A549 (cell line): ENCODE results near the gene FHIT.

Experiments
- BHLHE40 ChIP-seq: IDR thresholded peaks from 2 replicates; pipeline ENCODE4 v1.6.1; 2012; ENCODE audit warnings: low read depth, low read length, inconsistent platforms
- CEBPB ChIP-seq, 2 experiments: fragments of >200 bp in 1 of 2; sonication (Bioruptor Twin) in 1 of 2; formaldehyde crosslinking in 1 of 2; IDR thresholded peaks; 2 replicates each; pipeline ENCODE4 v1.6.1; 2012 to 2016
- ELK1 ChIP-seq: fragments of 150-350 bp; IDR thresholded peaks from 2 replicates; pipeline ENCODE4 v1.6.1; 2014; ENCODE audit warnings: low read depth, mild to moderate bottlenecking, low read length
- POLR2AphosphoS2 ChIP-seq: conservative IDR thresholded peaks from 2 replicates; pipeline ENCODE4 v1.6.1; 2012; ENCODE audit warnings: low read length, improper control_type of control experiment, inconsistent platforms
- REST ChIP-seq: fragments of 200-600 bp; sonication (generic); IDR thresholded peaks from 2 replicates; pipeline ENCODE4 v1.6.1; 2016; ENCODE audit warnings: antibody characterized with exemption, mild to moderate bottlenecking, moderate library complexity
- SMC3 ChIP-seq: fragments of >200 bp; sonication (Bioruptor Twin); formaldehyde crosslinking; IDR thresholded peaks from 3 replicates; pipeline ENCODE4 v1.6.1; 2018; ENCODE audit warnings: inconsistent platforms
- TF ChIP-seq, protein P1 (sequence below): fragments of >200 bp; sonication (Bioruptor Twin); formaldehyde crosslinking; IDR thresholded peaks from 3 replicates; pipeline ENCODE4 v1.5.1; 2016
- TF ChIP-seq, protein P2 (sequence below): IDR thresholded peaks from 2 replicates; pipeline ENCODE4 v1.6.1; 2012

DNA sequence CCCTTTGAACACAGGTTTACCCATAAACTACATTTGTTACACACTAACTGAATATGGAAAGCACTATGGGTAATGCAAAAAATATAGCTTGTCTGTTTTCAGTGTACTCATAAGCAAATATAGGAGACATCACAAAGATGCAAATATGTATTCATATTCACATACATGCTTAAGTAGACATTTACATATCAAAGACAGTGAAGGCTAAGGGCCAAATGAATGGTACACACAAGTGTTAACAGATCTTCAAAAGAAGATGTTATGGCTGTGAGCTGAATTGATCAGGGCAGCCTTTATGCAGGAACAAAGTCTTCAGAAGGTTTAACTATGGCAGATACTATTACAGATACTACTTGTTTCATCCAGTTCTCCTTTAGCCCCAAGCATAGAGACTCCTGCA is 384.1 kb downstream of the FHIT start:
- no peak for TF ChIP-seq POLR2AphosphoS2
- TF ChIP-seq SMC3, result no peak
- TF ChIP-seq, protein P1, sequence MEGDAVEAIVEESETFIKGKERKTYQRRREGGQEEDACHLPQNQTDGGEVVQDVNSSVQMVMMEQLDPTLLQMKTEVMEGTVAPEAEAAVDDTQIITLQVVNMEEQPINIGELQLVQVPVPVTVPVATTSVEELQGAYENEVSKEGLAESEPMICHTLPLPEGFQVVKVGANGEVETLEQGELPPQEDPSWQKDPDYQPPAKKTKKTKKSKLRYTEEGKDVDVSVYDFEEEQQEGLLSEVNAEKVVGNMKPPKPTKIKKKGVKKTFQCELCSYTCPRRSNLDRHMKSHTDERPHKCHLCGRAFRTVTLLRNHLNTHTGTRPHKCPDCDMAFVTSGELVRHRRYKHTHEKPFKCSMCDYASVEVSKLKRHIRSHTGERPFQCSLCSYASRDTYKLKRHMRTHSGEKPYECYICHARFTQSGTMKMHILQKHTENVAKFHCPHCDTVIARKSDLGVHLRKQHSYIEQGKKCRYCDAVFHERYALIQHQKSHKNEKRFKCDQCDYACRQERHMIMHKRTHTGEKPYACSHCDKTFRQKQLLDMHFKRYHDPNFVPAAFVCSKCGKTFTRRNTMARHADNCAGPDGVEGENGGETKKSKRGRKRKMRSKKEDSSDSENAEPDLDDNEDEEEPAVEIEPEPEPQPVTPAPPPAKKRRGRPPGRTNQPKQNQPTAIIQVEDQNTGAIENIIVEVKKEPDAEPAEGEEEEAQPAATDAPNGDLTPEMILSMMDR, result no peak
- no peak for TF ChIP-seq REST
- no peak for TF ChIP-seq CEBPB (IDR thresholded peaks at IDR 0.05)
- TF ChIP-seq BHLHE40, result no peak
- no peak for TF ChIP-seq ELK1
- TF ChIP-seq, protein P2, sequence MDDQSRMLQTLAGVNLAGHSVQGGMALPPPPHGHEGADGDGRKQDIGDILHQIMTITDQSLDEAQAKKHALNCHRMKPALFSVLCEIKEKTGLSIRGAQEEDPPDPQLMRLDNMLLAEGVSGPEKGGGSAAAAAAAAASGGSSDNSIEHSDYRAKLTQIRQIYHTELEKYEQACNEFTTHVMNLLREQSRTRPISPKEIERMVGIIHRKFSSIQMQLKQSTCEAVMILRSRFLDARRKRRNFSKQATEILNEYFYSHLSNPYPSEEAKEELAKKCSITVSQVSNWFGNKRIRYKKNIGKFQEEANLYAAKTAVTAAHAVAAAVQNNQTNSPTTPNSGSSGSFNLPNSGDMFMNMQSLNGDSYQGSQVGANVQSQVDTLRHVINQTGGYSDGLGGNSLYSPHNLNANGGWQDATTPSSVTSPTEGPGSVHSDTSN, result no peak
